RPMI7951 (cell line): ENCODE results near the gene MEGF8. TPM values are rescaled to one million over a fixed set of nuclear protein-coding genes. Genes with fewer than 3 reads are reported as not detected.

Source experiments
- DNase-seq: peaks from one replicate; pipeline ENCODE4 v3.0.0-alpha.2; 2012; ENCODE audit warnings: low read depth
- total RNA-seq: library from RNA; depleted of rRNA; stranded (reverse); fragments of >200 nt; shearing (Covaris generic); gene quantifications from 2 replicates; pipeline ENCODE4 v1.2.3, GENCODE V29; 2014; rRNA removed

Gene MEGF8
- total RNA-seq = 9.4 and 12.9 TPM in 2 replicates

GRCh38 chr19:42325308-42325895 lies at the start of gene MEGF8:
TSS of gene MEGF8 (plus strand) at chr19:42325635. CDS start at chr19:42326244, 609 bp downstream.
- peak; percentile 99 for DNase-seq

GRCh38 chr19:42276284-42276683 lies 49.2 kb upstream of the MEGF8 start:
- no peak for DNase-seq

GRCh38 chr19:42276821-42277220 lies 48.6 kb upstream of the MEGF8 start:
- DNase-seq = peak; percentile 73

- DNase-seq = peak; percentile 88
Observed at GRCh38 chr19:42277821-42278451, 47.5 kb upstream of the MEGF8 start.

GRCh38 chr19:42278452-42279154 lies 46.8 kb upstream of the MEGF8 start:
- DNase-seq = no peak

GRCh38 chr19:42279155-42279901 lies 46.1 kb upstream of the MEGF8 start:
- peak; percentile 26 for DNase-seq

GRCh38 chr19:42279902-42280814 lies 45.3 kb upstream of the MEGF8 start:
- peak; percentile 92 for DNase-seq

- peak; percentile 67 for DNase-seq
Observed at GRCh38 chr19:42280815-42281145, 44.7 kb upstream of the MEGF8 start.

GRCh38 chr19:42281146-42281826 lies 44.1 kb upstream of the MEGF8 start:
- peak; percentile 64 for DNase-seq

GRCh38 chr19:42281827-42282762 lies 43.3 kb upstream of the MEGF8 start:
- peak; percentile 64 for DNase-seq

- DNase-seq = no peak
Observed at GRCh38 chr19:42282819-42283187, 42.6 kb upstream of the MEGF8 start.

GRCh38 chr19:42283188-42284065 lies 42.0 kb upstream of the MEGF8 start:
- peak; percentile 93 for DNase-seq

- DNase-seq = peak; percentile 82
Observed at GRCh38 chr19:42284066-42284501, 41.4 kb upstream of the MEGF8 start.

GRCh38 chr19:42284591-42285341 lies 40.7 kb upstream of the MEGF8 start:
- DNase-seq = no peak

GRCh38 chr19:42285541-42285941 lies 39.9 kb upstream of the MEGF8 start:
- DNase-seq = no peak

GRCh38 chr19:42285988-42286348 lies 39.5 kb upstream of the MEGF8 start:
- no peak for DNase-seq

GRCh38 chr19:42286349-42287016 lies 39.0 kb upstream of the MEGF8 start:
- DNase-seq = no peak
